ENCODE measurements around the gene ARHGAP27.
A peak's percentile ranks its signal among the peaks of the same experiment; 100 is the strongest.
"Not testable (repeated sequence)": the region's sequence is repeated elsewhere in the genome, so short reads cannot be mapped to it uniquely, and the experiment has no call there.

The ARHGAP27 gene

DNA sequence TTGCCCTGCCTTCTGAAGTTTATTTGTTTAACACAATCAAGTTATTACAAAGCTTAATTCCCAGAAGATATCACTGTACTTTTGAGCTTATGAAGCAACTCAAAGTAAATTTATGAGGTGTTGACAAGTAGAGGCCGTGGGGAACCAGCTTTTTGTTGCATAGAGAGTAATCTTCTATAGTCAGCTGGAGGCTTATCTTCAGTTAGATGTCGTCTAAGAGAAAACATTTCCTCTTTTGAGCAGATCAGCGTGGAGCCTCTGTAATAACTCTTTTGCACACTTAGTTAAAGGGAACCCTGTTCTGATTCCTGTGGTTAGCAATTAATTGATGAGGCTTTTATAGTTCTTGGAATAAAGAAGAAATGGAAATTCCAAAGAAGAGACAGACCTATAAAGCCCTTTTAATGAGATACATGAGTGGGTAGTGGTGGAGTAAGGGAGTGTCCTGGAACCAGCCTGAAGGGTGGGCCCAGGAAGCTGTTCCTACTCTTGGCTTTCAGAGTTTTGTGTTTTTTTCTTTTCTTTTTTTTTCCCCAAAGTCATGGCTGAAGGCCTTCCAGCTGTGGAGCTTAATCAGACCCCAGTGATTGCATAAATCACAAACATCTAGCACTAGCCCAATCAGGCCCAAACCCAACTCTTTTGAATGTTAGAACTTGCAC lies 87.0 kb downstream of the ARHGAP27 start:
- Histone ChIP-seq H3K9me3 (no peaks in the 10 kb centered on the region), H3K4me3 (no peak overlapping the region), H3K4me1 (peaks cover 0 to 8% (median 3%) of the 10 kb centered on the region in 4 donors), H3K27me3 (no peaks in the 10 kb centered on the region), H3K27ac (no peak overlapping the region), H3K36me3 (no peaks in the 10 kb centered on the region)
- TF ChIP-seq CTCF (IDR thresholded peaks at IDR 0.05) = no peak
- intact Hi-C loops (cut with DNase I; ENCODE audit: low total_unique reads) = no loop called here
- DNase-seq = peak in 1 of 2 donors; percentile 38

DNA sequence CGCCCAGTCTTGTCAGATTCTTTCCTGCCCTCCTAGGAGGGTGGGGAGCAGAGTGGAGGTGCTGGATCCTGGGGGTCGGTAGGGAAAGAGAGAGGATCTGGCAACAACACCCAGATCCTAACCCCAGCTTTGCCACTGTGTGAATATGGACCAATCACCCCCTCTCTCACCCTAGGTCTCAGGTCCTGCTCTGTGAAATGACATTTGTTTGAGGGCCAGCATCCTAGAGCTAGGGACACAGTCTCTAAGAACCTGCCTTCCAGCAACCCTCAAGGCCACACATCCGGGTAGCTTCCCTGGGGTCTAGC lies 87.5 kb downstream of the ARHGAP27 start:
- Histone ChIP-seq H3K36me3 (no peaks in the 10 kb centered on the region), H3K9me3 (no peaks in the 10 kb centered on the region), H3K4me3 (no peak overlapping the region), H3K4me1 (peaks cover 0 to 8% (median 3%) of the 10 kb centered on the region in 4 donors), H3K27me3 (no peaks in the 10 kb centered on the region), H3K27ac (no peak overlapping the region)
- intact Hi-C loops (cut with DNase I; ENCODE audit: low total_unique reads) = no loop called here
- DNase-seq = no peak
- no peak for TF ChIP-seq CTCF (IDR thresholded peaks at IDR 0.05)

DNA sequence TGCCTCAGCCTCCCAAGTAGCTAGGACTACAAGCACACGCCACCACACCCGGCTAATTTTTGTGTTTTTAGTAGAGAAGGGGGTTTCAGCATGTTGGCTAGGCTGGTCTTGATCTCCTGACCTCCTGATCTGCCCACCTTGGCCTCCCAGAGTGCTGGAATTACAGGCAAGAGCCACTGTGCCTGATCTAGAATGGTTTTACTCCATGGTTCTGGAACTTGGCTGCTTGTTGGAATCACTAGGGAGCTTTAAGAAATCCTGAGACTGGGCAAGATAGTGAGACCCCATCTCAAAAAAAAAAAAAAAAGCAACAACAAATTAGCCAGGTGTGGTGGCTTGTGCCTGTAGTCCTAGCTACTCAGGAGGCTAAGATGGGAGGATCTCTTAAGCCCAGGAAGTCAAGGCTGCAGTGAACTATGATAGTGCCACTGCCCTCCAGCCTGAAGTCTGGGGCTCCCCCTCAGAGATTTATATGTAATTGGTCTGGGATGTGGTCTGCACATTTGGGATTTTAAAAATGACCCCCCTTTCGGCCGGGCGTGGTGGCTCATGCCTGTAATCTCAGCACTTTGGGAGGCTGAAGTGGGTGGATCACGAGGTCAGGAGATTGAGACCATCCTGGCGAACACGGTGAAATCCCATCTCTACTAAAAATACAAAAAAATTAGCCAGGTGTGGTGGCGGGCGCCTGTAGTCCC lies 88.6 kb downstream of the ARHGAP27 start:
- DNase-seq = peak in 1 of 2 donors; percentile 29
- intact Hi-C loops (cut with DNase I; ENCODE audit: low total_unique reads); H3K4me3 ChIP-seq; H3K4me1 ChIP-seq; H3K27me3 ChIP-seq; H3K36me3 ChIP-seq; H3K9me3 ChIP-seq; H3K27ac ChIP-seq: not testable (repeated sequence)

Data from tibial artery (tissue), 4 donors.